ENCODE results near the gene SOD1. TPM values are rescaled to one million over a fixed set of nuclear protein-coding genes. Genes with fewer than 3 reads are reported as not detected.

SOD1 gene
- polyA plus RNA-seq, 1 experiment = 221 TPM

DNA sequence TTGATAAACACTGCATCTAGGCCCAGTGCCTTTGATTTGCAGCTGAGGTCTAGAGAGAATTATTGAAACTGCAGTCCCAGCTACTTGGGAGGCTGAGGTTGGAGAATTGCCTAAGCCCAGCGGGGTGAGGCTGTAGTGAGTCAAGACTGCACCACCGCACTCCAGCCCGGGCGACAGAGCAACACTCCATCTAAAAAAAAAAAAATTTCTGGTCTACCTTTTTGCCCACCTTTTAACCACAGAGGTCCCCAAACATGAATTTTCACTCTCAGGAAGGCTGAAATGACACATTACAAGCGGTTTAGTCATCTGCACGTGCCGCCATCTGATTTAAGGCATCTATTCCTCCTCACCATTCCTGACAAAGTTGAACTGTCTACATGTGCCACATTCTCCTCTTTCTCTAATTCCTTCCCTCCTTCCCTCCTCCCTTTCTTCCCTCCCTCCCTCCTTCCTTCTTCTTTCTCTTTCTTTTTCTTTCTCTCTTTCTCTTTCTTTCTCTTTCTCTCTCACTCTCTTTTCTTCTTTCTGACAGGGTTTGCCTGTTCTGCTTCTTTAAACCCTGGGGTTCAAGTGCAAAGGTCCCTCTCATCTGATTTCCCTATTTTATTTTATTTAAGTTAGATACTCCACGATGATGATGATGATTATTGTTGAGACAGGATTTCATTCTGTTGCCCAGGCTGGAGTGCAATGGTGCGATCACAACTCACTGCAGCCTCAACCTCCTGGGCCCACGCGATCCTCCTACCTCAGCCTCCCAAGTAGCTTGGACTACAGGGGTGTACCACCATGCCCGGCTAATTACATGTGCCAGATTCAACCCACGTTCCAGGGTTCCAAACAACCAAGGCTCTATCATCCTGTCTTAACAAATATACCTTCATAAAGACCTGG is 3.0 kb upstream of the SOD1 start:
- ChIA-PET POLR2A (no interaction called here), CTCF (no interaction called here)
- no peak for DNase-seq (ENCODE audit: low read depth)
- Histone ChIP-seq H3K4me3 (ENCODE audit: low read depth, low read length) (no peak overlapping the region), H3K27me3 (ENCODE audit: control insufficient read depth, insufficient read depth, low read length) (no peaks in the 10 kb centered on the region), H3K36me3 (ENCODE audit: control insufficient read depth, insufficient read depth, low read length) (no peaks in the 10 kb centered on the region)
- TF ChIP-seq, protein P1, sequence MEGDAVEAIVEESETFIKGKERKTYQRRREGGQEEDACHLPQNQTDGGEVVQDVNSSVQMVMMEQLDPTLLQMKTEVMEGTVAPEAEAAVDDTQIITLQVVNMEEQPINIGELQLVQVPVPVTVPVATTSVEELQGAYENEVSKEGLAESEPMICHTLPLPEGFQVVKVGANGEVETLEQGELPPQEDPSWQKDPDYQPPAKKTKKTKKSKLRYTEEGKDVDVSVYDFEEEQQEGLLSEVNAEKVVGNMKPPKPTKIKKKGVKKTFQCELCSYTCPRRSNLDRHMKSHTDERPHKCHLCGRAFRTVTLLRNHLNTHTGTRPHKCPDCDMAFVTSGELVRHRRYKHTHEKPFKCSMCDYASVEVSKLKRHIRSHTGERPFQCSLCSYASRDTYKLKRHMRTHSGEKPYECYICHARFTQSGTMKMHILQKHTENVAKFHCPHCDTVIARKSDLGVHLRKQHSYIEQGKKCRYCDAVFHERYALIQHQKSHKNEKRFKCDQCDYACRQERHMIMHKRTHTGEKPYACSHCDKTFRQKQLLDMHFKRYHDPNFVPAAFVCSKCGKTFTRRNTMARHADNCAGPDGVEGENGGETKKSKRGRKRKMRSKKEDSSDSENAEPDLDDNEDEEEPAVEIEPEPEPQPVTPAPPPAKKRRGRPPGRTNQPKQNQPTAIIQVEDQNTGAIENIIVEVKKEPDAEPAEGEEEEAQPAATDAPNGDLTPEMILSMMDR (IDR thresholded peaks at IDR 0.05; ENCODE audit: insufficient read depth, low read depth, low read length) = no peak

DNA sequence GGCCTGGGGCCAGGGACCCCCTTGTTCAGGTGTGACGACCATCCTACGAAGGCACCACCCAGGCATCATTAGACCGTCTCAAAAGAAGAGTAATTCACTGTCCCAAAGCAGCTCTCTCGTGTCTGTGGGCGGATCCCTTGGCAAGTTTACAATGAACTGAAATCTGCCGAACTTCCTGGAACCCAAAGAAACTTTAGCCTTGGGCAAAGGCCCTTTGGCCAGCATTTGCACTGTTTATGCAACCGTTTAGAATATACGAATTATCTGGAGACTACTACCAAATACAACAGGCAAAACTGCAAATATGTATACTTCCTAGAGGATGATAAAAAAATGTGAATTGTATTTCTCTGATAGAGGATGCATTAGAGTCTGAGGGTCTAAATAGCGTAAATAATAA is 1.4 kb upstream of the SOD1 start:
- ChIA-PET POLR2A (no interaction called here), CTCF (no interaction called here)
- 0 out of 2 replicates have a peak, but pooled peaks cover 2% of the 10 kb centered on the region for H3K36me3 ChIP-seq (ENCODE audit: control insufficient read depth, insufficient read depth, low read length)
- no peaks in the 10 kb centered on the region for H3K27me3 ChIP-seq (ENCODE audit: control insufficient read depth, insufficient read depth, low read length)
- TF ChIP-seq, protein P1 (IDR thresholded peaks at IDR 0.05; ENCODE audit: insufficient read depth, low read depth, low read length) = no peak
- no peak for DNase-seq (ENCODE audit: low read depth)
- no peak overlapping the region for H3K4me3 ChIP-seq (ENCODE audit: low read depth, low read length)

DNA sequence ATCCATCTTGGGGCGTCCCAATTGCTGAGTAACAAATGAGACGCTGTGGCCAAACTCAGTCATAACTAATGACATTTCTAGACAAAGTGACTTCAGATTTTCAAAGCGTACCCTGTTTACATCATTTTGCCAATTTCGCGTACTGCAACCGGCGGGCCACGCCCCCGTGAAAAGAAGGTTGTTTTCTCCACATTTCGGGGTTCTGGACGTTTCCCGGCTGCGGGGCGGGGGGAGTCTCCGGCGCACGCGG is 282 bp upstream of the SOD1 start:
- DNase-seq (ENCODE audit: low read depth) = no peak
- peaks cover 6% of the 10 kb centered on the region for H3K36me3 ChIP-seq (ENCODE audit: control insufficient read depth, insufficient read depth, low read length)
- ChIA-PET POLR2A (no interaction called here), CTCF (no interaction called here)
- TF ChIP-seq, protein P1 (IDR thresholded peaks at IDR 0.05; ENCODE audit: insufficient read depth, low read depth, low read length) = no peak
- H3K4me3 ChIP-seq (ENCODE audit: low read depth, low read length) = peak overlapping the region; percentile 85
- no peaks in the 10 kb centered on the region for H3K27me3 ChIP-seq (ENCODE audit: control insufficient read depth, insufficient read depth, low read length)

DNA sequence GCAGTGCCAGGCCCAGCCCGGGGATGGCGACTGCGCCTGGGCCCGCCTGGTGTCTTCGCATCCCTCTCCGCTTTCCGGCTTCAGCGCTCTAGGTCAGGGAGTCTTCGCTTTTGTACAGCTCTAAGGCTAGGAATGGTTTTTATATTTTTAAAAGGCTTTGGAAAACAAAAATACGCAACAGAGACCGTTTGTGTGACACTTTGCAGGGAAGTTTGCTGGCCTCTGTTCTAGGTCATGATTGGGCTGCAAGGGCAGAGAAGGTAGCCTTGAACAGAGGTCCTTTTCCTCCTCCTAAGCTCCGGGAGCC is 719 bp downstream of the SOD1 start:
- H3K4me3 ChIP-seq (ENCODE audit: low read depth, low read length) = peak overlapping the region; percentile 85
- DNase-seq (ENCODE audit: low read depth) = no peak
- ChIA-PET CTCF (interaction anchor here (1.0 kb wide), 1 partner anchor 57 kb away, joined by 3 read pairs; no protein-coding TSS in a partner anchor), POLR2A (interaction anchor here (0.7 kb wide), 1 partner anchor 466 kb away, joined by 4 read pairs; no protein-coding TSS in a partner anchor)
- TF ChIP-seq, protein P1 (IDR thresholded peaks at IDR 0.05; ENCODE audit: insufficient read depth, low read depth, low read length) = no peak
- no peaks in the 10 kb centered on the region for H3K27me3 ChIP-seq (ENCODE audit: control insufficient read depth, insufficient read depth, low read length)
- H3K36me3 ChIP-seq (ENCODE audit: control insufficient read depth, insufficient read depth, low read length) = peaks cover 6% of the 10 kb centered on the region

DNA sequence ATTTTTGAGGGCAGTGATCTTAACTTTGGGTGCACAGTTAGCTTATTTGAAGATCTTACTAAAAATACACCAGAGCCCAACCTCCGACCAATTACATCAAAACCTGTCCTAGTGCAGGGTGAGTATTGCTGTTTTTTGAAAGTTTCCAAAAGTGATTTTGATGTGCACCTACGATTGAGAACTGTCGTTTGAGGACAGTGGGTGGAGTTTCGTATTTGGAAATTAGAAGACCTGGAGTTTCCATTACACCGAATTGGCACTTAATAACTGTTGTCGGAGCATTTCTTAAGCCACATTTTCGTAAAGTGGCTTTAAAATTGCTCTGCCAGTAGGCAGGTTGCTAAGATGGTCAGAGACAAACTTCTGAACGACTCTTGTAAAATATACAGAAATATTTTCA is 1.1 kb downstream of the SOD1 start:
- H3K27me3 ChIP-seq (ENCODE audit: control insufficient read depth, insufficient read depth, low read length) = no peaks in the 10 kb centered on the region
- H3K36me3 ChIP-seq (ENCODE audit: control insufficient read depth, insufficient read depth, low read length) = peaks cover 9% of the 10 kb centered on the region
- TF ChIP-seq, protein P1 (IDR thresholded peaks at IDR 0.05; ENCODE audit: insufficient read depth, low read depth, low read length) = no peak
- no peak for DNase-seq (ENCODE audit: low read depth)
- CTCF ChIA-PET = interaction anchor here (1.0 kb wide), 1 partner anchor 58 kb away, joined by 3 read pairs; no protein-coding TSS in a partner anchor
- POLR2A ChIA-PET = interaction anchor here (0.7 kb wide), 1 partner anchor 466 kb away, joined by 4 read pairs; no protein-coding TSS in a partner anchor
- H3K4me3 ChIP-seq (ENCODE audit: low read depth, low read length) = peak overlapping the region; percentile 85
